B cell (primary cell): Measurements from ENCODE around the gene EXOC6B. TPM values are rescaled to one million over a fixed set of nuclear protein-coding genes. Genes with fewer than 3 reads are reported as not detected.

Experiments
- ATAC-seq: fragments of 200-7000 bp; cut with Tn5 transposase; one replicate; pipeline ENCODE4 v1.10.0; 2021; ENCODE audit warnings: low read depth, mild to moderate bottlenecking, moderate number of reproducible peaks, moderate library complexity
- CTCF ChIA-PET: fragments of 350-600 bp; sonication (Branson Sonifier 250); formaldehyde crosslinking; loops from one replicate; lab custom pipeline; 2021; ENCODE audit warnings: antibody characterized with exemption, inconsistent platforms; lab: Charles Lee
- POLR2A ChIA-PET: fragments of 350-600 bp; sonication (Branson Sonifier 250); formaldehyde crosslinking; loops from one replicate; lab custom pipeline; 2021; ENCODE audit warnings: antibody characterized with exemption; lab: Charles Lee
- DNase-seq: peaks from one replicate; pipeline ENCODE4 v3.0.0; 2013
- H2AFZ ChIP-seq: 2 replicates; pipeline ENCODE4 v1.6.1; 2012; ENCODE audit warnings: mild to moderate bottlenecking, low read depth, low read length; ENCODE audit not compliant: insufficient read depth, poor library complexity, severe bottlenecking
- H3K27ac ChIP-seq, 2 donors: 1 replicate in 1 of 2; 2 replicates in 1 of 2; pipeline ENCODE4 v1.5.1; 2012 to 2013; ENCODE audit warnings: low read length in 2 of 2, mild to moderate bottlenecking in 2 of 2, moderate library complexity in 1 of 2
- H3K27me3 ChIP-seq, 4 experiments: fragments of 200-600 bp in 1 of 4; sonication (generic) in 1 of 4; replicated peaks in 1 of 4; 1 replicate in 2 of 4; 2 replicates in 2 of 4; pipeline versions ENCODE4 v1.6.1 to v1.7.0; 2013 to 2016; ENCODE audit warnings: low read length in 3 of 4, mild to moderate bottlenecking in 2 of 4, mixed read lengths in 1 of 4, moderate library complexity in 1 of 4; ENCODE audit not compliant: insufficient read depth in 4 of 4, control insufficient read depth in 3 of 4; ENCODE audit errors: control extremely low read depth in 1 of 4
- H3K36me3 ChIP-seq, 2 experiments: replicated peaks in 1 of 2; 1 replicate in 1 of 2; 2 replicates in 1 of 2; pipeline versions ENCODE4 v1.6.1 to v1.7.1; 2013; ENCODE audit warnings: low read length in 1 of 2; ENCODE audit not compliant: insufficient read depth in 2 of 2, control insufficient read depth in 1 of 2; ENCODE audit errors: control extremely low read depth in 1 of 2, extremely low read depth in 1 of 2
- H3K4me1 ChIP-seq, 2 donors: fragments of 200-600 bp in 1 of 2; sonication (generic) in 1 of 2; 1 replicate in 1 of 2; 2 replicates in 1 of 2; pipeline versions ENCODE4 v1.5.1 to v1.6.1; 2013 to 2017; ENCODE audit warnings: low read length in 2 of 2; ENCODE audit not compliant: control insufficient read depth in 2 of 2, insufficient read depth in 2 of 2
- H3K4me2 ChIP-seq: replicated peaks from 2 replicates; pipeline ENCODE3; 2012; ENCODE audit warnings: mild to moderate bottlenecking, low read depth, low read length; ENCODE audit not compliant: poor library complexity, severe bottlenecking
- H3K4me3 ChIP-seq, 5 experiments: fragments of 200-600 bp in 1 of 5; sonication (generic) in 1 of 5; 1 replicate in 3 of 5; 2 replicates in 2 of 5; pipeline versions ENCODE4 v1.5.1 to v1.7.0; 2011 to 2016; ENCODE audit warnings: low read length in 4 of 5, mild to moderate bottlenecking in 4 of 5, low read depth in 2 of 5, control low read depth in 1 of 5, moderate library complexity in 1 of 5; ENCODE audit not compliant: insufficient read depth in 1 of 5; ENCODE audit errors: control extremely low read depth in 1 of 5, extremely low read depth in 1 of 5
- H3K79me2 ChIP-seq: fragments of 200-600 bp; sonication (generic); one replicate; pipeline ENCODE4 v1.6.0; 2016; ENCODE audit warnings: low read length; ENCODE audit not compliant: control insufficient read depth, insufficient read depth
- H3K9ac ChIP-seq: fragments of 200-600 bp; sonication (generic); 2 replicates; pipeline ENCODE4 v1.6.1; 2017; ENCODE audit warnings: mild to moderate bottlenecking, low read length, moderate library complexity
- H3K9me3 ChIP-seq, 3 donors: one replicate each; pipeline versions ENCODE4 v1.6.1 to v1.7.1; 2013; ENCODE audit warnings: low read length in 2 of 3; ENCODE audit not compliant: control insufficient read depth in 2 of 3, insufficient read depth in 1 of 3; ENCODE audit errors: control extremely low read depth in 1 of 3
- H4K20me1 ChIP-seq: 2 replicates; pipeline ENCODE4 v1.6.0; 2012; ENCODE audit warnings: mild to moderate bottlenecking, low read length; ENCODE audit not compliant: insufficient read depth, control insufficient read depth, poor library complexity, severe bottlenecking
- H3K27ac Mint-ChIP-seq: one replicate; pipeline ENCODE4 v1.8.0; 2021; ENCODE audit warnings: mixed read lengths
- H3K27me3 Mint-ChIP-seq: one replicate; pipeline ENCODE4 v1.8.0; 2021; ENCODE audit warnings: mixed read lengths
- H3K4me1 Mint-ChIP-seq: one replicate; pipeline ENCODE4 v1.8.0; 2021; ENCODE audit warnings: mixed read lengths
- H3K4me3 Mint-ChIP-seq: one replicate; pipeline ENCODE4 v1.8.0; 2021; ENCODE audit warnings: mixed read lengths
- H3K9me3 Mint-ChIP-seq: one replicate; pipeline ENCODE4 v1.8.0; 2022; ENCODE audit warnings: mixed read lengths; ENCODE audit not compliant: insufficient read depth
- EZH2 ChIP-seq: IDR thresholded peaks from 2 replicates; pipeline ENCODE4 v1.6.1; 2012; ENCODE audit warnings: borderline replicate concordance, low read depth, mild to moderate bottlenecking, moderate library complexity, low read length; ENCODE audit not compliant: insufficient read depth, poor library complexity, severe bottlenecking
- WGBS: methylation state at CpG from one replicate; pipeline ENCODE4 v1.1.5; 2013; ENCODE audit warnings: missing lambda C conversion rate; ENCODE audit not compliant: insufficient coverage; 5-methylcytosine and 5-hydroxymethylcytosine counted together
- intact Hi-C: fragments of 100-400 bp; cut with micrococcal nuclease; formaldehyde crosslinking; loops from one replicate; pipeline ENCODE4 v1.10.0; 2022
- polyA plus RNA-seq: library from polyadenylated mRNA; depleted of rRNA; stranded (reverse); fragments of >200 nt; gene quantifications from 2 replicates; pipeline ENCODE4 v1.2.3, GENCODE V29; 2012
- total RNA-seq, 2 donors: library from RNA; stranded (reverse); fragments of 120-200 nt in 1 of 2; gene quantifications; 1 replicate in 1 of 2; 2 replicates in 1 of 2; pipeline versions ENCODE4 v1.2.3 to v1.2.4, GENCODE V29; 2013 to 2022
- TF ChIP-seq, protein P1 (sequence below): fragments of 200-600 bp; IDR thresholded peaks from one replicate; pipeline ENCODE4 v1.8.0; 2022; ENCODE audit warnings: antibody characterized with exemption, mild to moderate bottlenecking

EXOC6B gene
- total and polyA plus RNA-seq, 2 donors (not counting 1 experiment from before 2014, with no cell fraction given) = 4.8 to 22.6 TPM

- Histone ChIP-seq H3K4me2 (no peak overlapping the region), H3K4me3 (no peak overlapping the region), H3K9me3 (peaks cover 0 to 2% (median 0%) of the 10 kb centered on the region in 3 donors), H2AFZ (no peak overlapping the region), H3K27me3 (no peaks in the 10 kb centered on the region), H3K9ac (no peak overlapping the region), H3K27ac (no peak overlapping the region), H3K36me3 (no peaks in the 10 kb centered on the region), H4K20me1 (no peaks in the 10 kb centered on the region), H3K79me2 (no peaks in the 10 kb centered on the region), H3K4me1 (no peaks in the 10 kb centered on the region)
- no peak for TF ChIP-seq EZH2
- TF ChIP-seq, protein P1, sequence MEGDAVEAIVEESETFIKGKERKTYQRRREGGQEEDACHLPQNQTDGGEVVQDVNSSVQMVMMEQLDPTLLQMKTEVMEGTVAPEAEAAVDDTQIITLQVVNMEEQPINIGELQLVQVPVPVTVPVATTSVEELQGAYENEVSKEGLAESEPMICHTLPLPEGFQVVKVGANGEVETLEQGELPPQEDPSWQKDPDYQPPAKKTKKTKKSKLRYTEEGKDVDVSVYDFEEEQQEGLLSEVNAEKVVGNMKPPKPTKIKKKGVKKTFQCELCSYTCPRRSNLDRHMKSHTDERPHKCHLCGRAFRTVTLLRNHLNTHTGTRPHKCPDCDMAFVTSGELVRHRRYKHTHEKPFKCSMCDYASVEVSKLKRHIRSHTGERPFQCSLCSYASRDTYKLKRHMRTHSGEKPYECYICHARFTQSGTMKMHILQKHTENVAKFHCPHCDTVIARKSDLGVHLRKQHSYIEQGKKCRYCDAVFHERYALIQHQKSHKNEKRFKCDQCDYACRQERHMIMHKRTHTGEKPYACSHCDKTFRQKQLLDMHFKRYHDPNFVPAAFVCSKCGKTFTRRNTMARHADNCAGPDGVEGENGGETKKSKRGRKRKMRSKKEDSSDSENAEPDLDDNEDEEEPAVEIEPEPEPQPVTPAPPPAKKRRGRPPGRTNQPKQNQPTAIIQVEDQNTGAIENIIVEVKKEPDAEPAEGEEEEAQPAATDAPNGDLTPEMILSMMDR = no peak
- no peaks in the 10 kb centered on the region for H3K4me1 Mint-ChIP-seq
- ATAC-seq (no peak), DNase-seq (no peak)
- H3K27ac Mint-ChIP-seq = no peak overlapping the region
- WGBS = 43% methylated on average over 1 of the region's 3 CpGs
- CTCF ChIA-PET = no interaction called here
- no peaks in the 10 kb centered on the region for H3K27me3 Mint-ChIP-seq
- POLR2A ChIA-PET = no interaction called here
- H3K4me3 Mint-ChIP-seq = no peak overlapping the region
- intact Hi-C loops = no loop called here
- no peaks in the 10 kb centered on the region for H3K9me3 Mint-ChIP-seq
Measured at GRCh38 chr2:72289736-72290135, 536.1 kb downstream of the EXOC6B start.

- no peak overlapping the region for H3K9ac ChIP-seq
- CTCF ChIA-PET = no interaction called here
- H3K27ac ChIP-seq = no peak overlapping the region
- H2AFZ ChIP-seq = no peak overlapping the region
- no peaks in the 10 kb centered on the region for H3K36me3 ChIP-seq
- H3K9me3 Mint-ChIP-seq = no peaks in the 10 kb centered on the region
- no peak for DNase-seq
- H3K4me1 Mint-ChIP-seq = no peaks in the 10 kb centered on the region
- peaks cover 0 to 2% (median 0%) of the 10 kb centered on the region in 3 donors for H3K9me3 ChIP-seq
- no peak overlapping the region for H3K4me3 Mint-ChIP-seq
- POLR2A ChIA-PET = no interaction called here
- H3K27ac Mint-ChIP-seq = no peak overlapping the region
- TF ChIP-seq EZH2 = no peak
- TF ChIP-seq, protein P1 = no peak
- H3K4me1 ChIP-seq = no peaks in the 10 kb centered on the region
- ATAC-seq = no peak
- no peaks in the 10 kb centered on the region for H3K79me2 ChIP-seq
- no peaks in the 10 kb centered on the region for H3K27me3 Mint-ChIP-seq
- H3K27me3 ChIP-seq = no peaks in the 10 kb centered on the region
- no peaks in the 10 kb centered on the region for H4K20me1 ChIP-seq
- H3K4me2 ChIP-seq = no peak overlapping the region
- intact Hi-C loops = no loop called here
- WGBS = no CpG with 5 or more reads among the region's 2 CpGs
- H3K4me3 ChIP-seq = no peak overlapping the region
Measured at GRCh38 chr2:72289283-72289682, 536.5 kb downstream of the EXOC6B start.
